Activated CD4-positive, alpha-beta T cell treated with anti-CD3 and anti-CD28 coated beads for 48 hours (primary cell): ENCODE data around the gene DUSP1.

Source experiments
- DNase-seq: peaks from one replicate; pipeline ENCODE4 v3.0.0-alpha.2; 2020

DUSP1 gene

DNA sequence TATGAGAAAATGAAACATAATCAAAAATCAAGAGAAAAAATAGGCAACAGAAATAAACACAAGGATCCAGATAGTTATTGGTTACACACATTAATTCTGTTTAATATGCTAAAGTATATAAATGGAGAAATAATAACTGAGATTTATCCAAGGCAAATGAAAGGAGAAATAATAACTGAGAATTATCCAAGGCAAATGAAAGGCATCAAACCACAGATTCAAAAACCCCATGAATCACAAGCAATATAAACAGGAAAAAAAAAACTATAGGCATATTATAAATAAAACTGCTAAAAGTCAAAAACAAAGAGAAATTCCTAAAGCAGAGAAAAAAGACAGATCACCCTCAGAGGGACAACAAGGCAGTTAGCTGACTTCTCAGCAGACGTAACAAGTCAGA is 10.9 kb downstream of the DUSP1 start:
- no peak for DNase-seq

- DNase-seq: no peak
These were observed 12.2 kb downstream of the DUSP1 start for GRCh38 chr5:172758834-172759149.

GRCh38 chr5:172758077-172758833 is 12.7 kb downstream of the DUSP1 start:
- DNase-seq: no peak

DNA sequence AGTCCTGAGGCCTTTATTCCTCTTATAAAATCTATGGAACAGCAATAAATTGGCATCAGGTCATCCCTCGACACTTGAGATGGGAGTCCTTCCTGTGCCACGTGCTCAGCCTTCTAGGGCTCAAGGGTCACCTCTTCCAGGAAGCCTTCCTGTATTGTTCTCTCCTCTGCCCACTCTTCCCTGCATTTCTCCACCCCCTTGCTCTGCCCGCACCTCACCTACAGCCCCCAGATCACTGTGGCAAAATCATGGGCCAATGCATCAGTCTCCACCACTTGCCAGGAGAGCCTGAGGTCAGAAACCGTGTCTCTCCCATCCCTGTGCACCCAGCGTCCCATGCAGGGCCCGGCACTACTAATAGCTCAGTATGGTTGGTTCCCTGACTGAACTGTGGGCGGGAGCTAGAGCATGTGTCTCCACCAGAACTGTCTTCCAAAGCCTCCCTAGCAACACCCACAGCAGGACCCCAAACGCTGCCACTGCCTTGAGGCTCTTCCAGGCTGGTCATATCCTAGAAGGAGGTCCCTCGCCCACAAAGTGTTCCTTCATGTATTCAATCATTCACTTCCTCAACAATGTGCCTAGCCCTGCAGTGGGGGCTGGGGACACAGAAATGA is 13.5 kb downstream of the DUSP1 start:
- no peak for DNase-seq

DNA sequence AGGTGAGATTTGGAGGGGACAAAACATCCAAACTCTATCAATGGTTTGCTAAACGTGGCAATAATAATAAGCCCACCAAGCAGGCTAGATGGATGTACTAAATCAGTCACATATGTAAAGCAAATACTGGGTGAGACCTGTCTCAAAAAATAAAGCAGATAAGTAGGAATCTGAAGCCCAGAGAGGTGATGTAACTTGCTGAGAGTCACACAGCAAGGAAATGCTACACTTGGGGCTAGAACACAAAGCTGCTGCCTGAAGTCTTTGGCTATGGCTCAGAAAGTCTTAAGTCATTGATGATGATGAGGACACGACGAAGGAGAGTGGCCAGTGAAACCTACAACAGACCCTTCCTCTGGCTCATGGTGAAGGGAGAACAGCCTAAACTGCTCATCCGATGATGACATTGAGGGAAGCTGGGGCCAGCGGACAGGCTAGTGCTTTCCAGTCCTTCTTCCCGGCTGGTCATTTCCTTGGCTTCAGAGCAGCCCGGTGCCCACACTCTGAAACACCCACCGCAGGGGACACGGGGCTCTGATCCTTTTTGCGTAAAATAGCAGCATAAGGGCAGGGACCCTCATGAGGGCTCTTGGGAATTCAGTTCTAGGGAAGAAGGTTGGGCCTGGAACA is 14.1 kb downstream of the DUSP1 start:
- no peak for DNase-seq

- DNase-seq: no peak
These were observed 16.2 kb downstream of the DUSP1 start for GRCh38 chr5:172754596-172755356.

- no peak for DNase-seq
These were observed 17.9 kb downstream of the DUSP1 start for GRCh38 chr5:172753101-172753500.

DNA sequence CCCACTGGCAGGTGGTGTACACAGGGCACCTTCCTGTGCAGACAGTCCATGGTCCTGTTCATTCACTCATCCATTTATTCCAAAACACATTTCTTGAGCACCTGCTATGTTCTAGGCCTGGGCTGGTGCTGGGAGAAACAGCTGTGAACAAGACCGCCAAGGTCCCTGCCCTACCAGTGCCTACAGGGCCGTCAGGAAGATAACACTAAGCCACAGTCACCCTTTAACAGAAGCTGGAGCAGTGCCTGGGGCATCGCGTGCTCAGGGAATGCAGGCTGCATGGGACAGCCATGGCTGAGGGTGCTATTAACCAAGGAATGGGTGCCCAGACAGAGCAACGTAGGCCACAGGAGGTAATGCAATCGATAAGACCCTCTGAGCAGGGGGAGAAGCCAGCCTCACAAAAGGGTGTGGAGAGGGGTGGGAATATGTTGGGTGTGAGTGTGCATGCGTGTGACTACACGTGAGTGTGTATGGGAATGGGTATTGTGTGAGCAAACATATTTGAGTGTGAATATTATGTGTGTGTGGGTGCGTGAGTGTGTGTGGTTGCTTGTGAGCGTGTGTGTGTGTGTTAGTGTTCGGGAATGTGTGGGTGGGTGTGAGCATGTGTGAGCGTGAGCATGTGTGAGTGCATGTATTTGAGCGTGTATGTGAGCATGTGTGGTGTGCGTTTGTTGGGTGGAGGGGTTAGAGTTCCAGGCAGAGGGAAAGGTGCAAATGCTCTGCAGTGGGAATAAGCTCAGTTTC is 19.1 kb downstream of the DUSP1 start:
- DNase-seq: no peak

DNA sequence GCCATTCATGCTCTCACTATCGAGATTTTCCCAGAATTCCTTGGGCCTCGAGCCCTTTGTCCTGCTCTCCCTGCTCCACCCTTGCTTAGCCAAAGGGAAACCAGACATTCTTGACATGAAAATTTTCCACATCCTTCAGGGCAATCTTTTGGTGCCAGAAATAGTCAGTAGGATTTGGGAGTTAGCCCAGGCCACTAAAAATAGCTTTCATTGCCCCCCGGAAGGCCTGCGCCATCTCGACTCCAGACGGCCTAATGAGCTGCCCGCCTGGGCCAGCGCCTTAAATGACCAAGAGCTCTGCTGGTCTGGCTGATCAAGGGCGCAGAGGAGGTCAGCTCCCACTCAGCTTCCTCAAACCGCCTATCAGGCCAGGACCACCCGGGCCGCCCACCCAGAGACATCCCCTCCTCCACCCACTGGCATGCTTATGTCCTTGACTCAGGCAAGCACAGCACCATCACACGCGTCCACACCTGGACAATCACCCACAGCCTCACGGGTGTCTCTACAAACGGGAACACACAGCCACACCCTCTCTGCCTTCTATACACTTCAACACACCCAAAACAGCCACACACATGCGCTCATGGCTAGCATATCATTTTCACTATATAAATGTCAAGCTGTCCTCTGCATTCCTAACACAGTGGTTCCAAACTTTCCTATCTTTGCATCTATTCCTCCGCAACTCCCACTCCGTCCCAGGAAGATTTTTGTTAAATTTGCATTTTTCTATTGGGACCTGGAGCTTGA is 20.9 kb downstream of the DUSP1 start:
- DNase-seq: no peak

DNA sequence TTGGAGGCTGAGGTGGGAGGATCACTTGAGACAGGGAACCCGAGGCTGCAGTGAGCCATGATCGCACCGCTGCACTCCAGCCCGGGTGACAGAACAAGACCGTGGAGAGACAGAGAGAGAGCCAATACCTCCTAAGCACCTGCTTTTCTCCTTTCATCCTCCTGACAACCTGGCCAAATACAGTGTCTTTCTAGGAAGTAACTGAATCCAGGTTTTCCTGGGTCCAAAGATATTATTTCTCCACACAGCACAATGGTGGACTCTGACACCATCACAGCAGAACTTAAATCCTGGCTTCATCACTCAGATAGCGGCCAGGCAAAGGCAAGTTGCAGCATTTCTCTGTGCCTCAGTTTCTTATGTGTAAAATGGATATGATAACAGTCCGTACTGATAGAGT is 21.9 kb downstream of the DUSP1 start:
- no peak for DNase-seq

DNA sequence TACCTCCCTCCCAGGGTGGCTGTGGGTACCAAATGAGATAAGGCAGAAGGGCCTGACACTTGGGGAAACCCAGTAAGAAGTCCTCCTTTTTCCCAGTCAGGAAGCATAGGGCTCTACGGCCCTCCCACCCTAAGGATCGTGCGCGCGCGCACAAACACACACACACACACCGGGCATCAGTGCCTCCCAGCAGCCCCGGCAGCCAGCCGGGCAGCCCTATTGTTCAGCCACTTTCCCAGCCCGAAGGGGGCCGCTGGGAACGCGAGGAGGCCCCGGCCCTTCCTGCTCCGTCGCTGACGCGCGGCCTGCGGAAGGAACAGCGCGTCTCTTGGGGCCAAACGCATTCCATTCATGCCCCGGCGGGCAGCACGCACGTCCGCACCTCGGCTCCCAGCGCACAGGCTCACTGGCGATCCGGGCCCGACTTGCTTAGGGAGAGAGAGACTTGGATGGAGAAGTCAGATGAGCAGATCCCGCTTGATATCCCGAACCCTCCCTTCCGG is 22.6 kb downstream of the DUSP1 start:
- DNase-seq: no peak

DNA sequence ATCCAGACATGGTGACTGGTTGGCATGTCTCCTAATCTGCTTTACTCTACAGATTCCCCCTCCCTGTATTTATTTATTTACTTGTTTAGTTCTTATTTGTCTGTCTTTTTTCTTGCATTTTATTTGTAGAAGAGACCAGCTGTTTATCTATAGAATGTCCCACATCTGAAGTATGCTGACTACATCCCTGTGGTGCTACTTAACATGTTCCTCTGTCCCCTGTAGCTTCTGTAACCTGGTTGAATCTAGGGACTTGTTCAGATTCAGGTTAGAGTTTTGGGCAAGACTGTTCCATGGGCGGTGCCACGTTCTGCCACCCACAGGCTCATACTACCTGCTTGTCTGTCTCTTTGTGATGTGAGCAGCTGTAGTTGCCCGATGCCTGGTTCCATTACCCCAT is 23.5 kb downstream of the DUSP1 start:
- DNase-seq: no peak

DNA sequence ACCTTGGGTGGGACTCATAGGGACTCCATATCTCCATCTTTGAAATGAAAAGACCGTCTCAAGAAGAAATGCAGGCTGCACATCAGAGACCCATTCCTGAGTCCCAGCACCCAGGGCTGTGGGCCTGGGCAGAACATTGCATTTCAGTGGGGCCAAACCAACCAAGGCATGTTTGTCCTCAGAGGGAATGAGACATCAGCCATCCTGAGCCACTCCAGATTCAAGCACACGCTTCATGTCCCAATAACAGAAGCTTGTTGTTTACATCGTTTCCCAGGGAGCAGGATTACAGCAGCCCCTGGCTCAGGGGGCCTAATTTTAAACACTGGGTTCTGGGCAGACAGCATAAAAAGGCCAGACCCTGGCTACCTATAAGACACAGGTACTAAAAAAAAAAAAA is 24.3 kb downstream of the DUSP1 start:
- no peak for DNase-seq

DNA sequence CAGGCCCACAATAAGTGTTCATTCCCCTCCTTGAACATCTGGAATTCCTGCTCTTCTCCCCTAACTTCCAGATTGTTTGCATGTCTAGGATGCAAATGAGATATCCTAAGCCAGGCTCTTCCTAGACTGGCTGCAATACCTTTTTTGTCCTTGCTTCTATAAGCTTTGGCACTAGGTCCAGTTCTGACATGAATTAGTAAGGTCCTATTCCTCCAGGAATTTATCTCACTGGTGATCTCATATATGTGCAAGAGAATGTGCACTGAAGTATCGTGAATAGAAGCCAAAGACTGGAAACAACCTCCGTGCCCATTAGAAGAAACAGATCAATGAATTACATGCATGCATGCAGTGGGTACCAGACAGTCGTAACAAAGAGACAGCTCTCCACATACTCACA is 25.2 kb downstream of the DUSP1 start:
- DNase-seq: no peak

DNA sequence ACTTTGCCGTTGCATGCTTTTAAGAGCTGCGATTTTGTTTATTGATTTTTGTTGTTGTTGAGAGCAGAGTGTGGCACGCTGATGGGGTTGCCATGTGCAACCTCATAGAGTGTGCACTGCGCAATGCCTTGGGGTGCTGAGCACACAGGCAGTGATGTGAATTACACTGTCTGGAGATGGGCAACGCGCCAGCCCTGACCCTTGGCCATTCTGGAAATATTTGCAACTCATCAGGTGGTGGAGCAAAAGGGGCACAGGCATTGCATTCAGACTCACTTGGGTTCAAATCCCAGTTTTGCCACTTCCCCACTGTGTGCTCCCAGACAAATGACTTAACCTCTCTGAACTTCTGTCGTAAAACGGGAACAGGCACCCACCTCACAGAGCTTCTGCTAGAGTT is 25.6 kb downstream of the DUSP1 start:
- DNase-seq: no peak

GRCh38 chr5:172744123-172745104 is 26.6 kb downstream of the DUSP1 start:
- DNase-seq: no peak

DNA sequence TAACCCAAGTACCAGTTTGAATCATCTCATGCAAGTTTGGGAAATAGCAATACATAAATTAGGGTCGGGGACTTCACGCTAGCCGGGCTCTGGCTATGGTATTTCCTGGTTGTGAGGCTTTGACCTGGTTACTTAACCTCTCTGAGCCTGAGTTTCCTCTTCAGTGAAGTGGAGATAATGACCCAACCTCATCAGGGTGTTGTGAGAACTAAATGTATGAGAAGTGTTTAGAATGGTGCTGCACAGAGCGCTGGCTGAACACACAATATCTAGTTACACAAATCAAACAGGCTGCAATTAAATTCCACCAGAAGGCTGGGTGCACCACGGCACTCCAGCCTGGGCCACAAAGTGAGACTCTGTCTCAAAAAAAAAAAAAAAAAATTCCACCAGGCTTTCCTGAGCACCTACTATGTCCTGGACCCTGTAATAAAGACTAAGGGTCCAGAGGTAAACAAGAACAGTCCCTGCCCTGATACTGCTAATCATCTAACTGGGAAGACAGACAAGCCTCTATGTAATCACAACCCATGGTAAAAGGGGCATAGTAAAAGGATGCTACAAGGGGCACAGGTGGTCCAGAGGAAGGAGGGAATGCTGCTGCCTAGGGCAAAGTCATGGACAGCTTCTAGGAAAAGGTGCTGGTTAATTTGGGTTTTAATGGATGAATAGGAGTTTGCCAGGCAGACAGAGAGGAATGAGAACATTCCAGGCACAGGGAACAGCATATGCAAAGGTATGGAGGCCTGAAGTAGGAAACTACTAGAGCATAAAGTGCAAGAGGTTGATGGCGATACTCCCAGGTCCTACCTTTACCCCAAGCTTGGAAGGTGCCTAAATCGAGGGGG is 27.7 kb downstream of the DUSP1 start:
- DNase-seq: no peak

DNA sequence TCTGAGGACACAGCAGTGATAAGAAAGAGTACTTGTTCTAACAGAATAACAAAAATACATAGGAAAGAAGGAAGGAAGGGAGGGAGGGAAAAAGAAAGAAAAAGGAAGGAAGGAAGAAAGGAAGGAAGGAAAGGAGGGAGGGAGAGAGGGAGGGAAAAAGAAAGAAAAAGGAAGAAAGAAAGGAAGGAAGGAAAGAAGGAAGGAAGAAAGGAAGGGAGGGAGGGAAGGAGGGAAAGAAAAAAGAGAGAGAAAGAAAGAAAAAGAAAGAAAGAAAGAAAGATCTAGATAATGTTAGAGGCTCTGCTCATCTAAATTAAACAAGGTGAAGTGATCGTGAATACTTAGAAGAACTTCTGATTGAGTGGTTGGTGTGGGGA is 29.8 kb downstream of the DUSP1 start:
- no peak for DNase-seq

DNA sequence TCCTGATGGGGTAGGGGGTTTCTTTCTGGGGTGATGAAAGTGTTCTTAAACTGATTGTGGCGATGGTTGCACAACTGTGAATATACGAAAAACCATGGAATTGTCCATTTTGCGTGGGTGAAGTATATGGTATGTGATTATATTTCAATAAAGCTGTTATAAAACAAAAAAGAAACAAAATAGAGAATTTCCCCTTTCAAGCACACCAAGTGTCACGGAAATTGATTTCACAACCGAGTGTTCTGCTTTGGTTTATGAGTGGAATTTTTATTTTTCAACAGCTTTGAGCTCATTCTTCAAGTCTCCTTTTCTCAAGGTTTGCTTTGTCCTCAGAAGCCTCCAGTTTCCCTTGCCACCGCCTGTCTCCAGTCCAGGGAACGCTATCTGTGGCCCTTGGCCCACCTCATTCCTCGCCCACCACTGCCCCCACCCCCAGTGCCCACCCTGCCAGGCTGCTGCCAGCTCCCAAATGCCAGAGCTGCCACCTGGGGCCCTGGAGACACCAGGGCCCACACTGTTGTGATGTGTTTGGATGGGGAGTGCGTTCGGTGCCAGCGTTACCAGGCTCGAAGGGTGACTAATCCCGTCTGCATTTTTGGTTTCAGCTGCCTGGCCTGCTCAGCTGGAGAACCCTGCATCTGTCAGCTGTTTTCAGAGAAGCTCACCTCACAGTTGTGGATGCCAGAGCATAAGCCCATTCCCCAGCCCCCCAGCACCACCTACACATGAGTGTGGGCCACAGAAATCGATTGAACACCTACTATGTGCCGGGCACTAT is 30.4 kb downstream of the DUSP1 start:
- DNase-seq: no peak
